Measurements from ENCODE around the gene ARL3. TPM values are rescaled to one million over a fixed set of nuclear protein-coding genes. Genes with fewer than 3 reads are reported as not detected.

ARL3 gene
- polyA plus RNA-seq, 1 donor: 31.5 TPM

GRCh38 chr10:102639537-102639936 lies 74.7 kb downstream of the ARL3 start:
- DNase-seq: no peak

- DNase-seq: no peak
These were observed 78.8 kb downstream of the ARL3 start for GRCh38 chr10:102635377-102635776.

- no peak for DNase-seq
These were observed 79.5 kb downstream of the ARL3 start for GRCh38 chr10:102634686-102635085.

- no peak for DNase-seq
These were observed 80.3 kb downstream of the ARL3 start for GRCh38 chr10:102633848-102634247.

- DNase-seq: no peak
These were observed 80.9 kb downstream of the ARL3 start for GRCh38 chr10:102633287-102633686.

- no peak for DNase-seq
These were observed 81.6 kb downstream of the ARL3 start for GRCh38 chr10:102632394-102633111.

GRCh38 chr10:102631525-102632393 lies 82.4 kb downstream of the ARL3 start:
- no peak for DNase-seq

GRCh38 chr10:102630663-102631062 lies 83.5 kb downstream of the ARL3 start:
- no peak for DNase-seq

- peak; percentile 65 for DNase-seq
These were observed 84.3 kb downstream of the ARL3 start for GRCh38 chr10:102629661-102630614.

- DNase-seq: no peak
These were observed 85.7 kb downstream of the ARL3 start for GRCh38 chr10:102628451-102628911.

GRCh38 chr10:102627736-102628293 lies 86.4 kb downstream of the ARL3 start:
- DNase-seq: no peak

GRCh38 chr10:102627291-102627735 lies 86.9 kb downstream of the ARL3 start:
- DNase-seq: no peak

GRCh38 chr10:102626026-102626685 lies 88.0 kb downstream of the ARL3 start:
- DNase-seq: no peak

GRCh38 chr10:102624751-102625645 lies 89.2 kb downstream of the ARL3 start:
- no peak for DNase-seq

GRCh38 chr10:102624094-102624493 lies 90.1 kb downstream of the ARL3 start:
- DNase-seq: no peak

Other genes with a start within 250 kb of the ARL3 start
- 81.0 TPM for gene ACTR1A, start 211.7 kb downstream of the ARL3 start, polyA plus RNA-seq (ENCODE audit: insufficient read length)
- gene SUFU, start 210.4 kb downstream of the ARL3 start, polyA plus RNA-seq (ENCODE audit: insufficient read length): 29.9 TPM
- 110 TPM for gene TRIM8, start 69.9 kb downstream of the ARL3 start, polyA plus RNA-seq (ENCODE audit: insufficient read length)
- 68.1 TPM for gene SFXN2, start 239 bp upstream of the ARL3 start, polyA plus RNA-seq (ENCODE audit: insufficient read length)
- gene WBP1L, start 29.6 kb upstream of the ARL3 start, polyA plus RNA-seq (ENCODE audit: insufficient read length): 41.7 TPM
- gene CYP17A1, start 123.0 kb upstream of the ARL3 start, polyA plus RNA-seq (ENCODE audit: insufficient read length): 0.42 TPM
- 67.5 TPM for gene BORCS7, start 139.9 kb upstream of the ARL3 start, polyA plus RNA-seq (ENCODE audit: insufficient read length)
- gene AS3MT, start 155.1 kb upstream of the ARL3 start, polyA plus RNA-seq (ENCODE audit: insufficient read length): 21.8 TPM
- 10.1 TPM for gene CNNM2, start 203.9 kb upstream of the ARL3 start, polyA plus RNA-seq (ENCODE audit: insufficient read length)

All from left kidney (tissue), 2 donors.